Keratinocyte (primary cell): ENCODE results near the gene MROH7.

ENCODE experiments used
- CTCF ChIP-seq, 3 experiments: IDR thresholded peaks in 1 of 3; conservative IDR thresholded peaks in 1 of 3; optimal IDR thresholded peaks in 1 of 3; 2 replicates in 2 of 3; 3 replicates in 1 of 3; pipeline versions ENCODE3 to v1.5.1; 2011; ENCODE audit warnings: low read length in 3 of 3, mild to moderate bottlenecking in 3 of 3, moderate library complexity in 2 of 3, control low read depth in 1 of 3, inconsistent platforms in 1 of 3; ENCODE audit not compliant: insufficient read depth in 2 of 3; ENCODE audit errors: extremely low read depth in 1 of 3
- EZH2 ChIP-seq: IDR thresholded peaks from one replicate; pipeline ENCODE4 v1.6.1; 2012; ENCODE audit warnings: inconsistent platforms, mild to moderate bottlenecking, low read length, moderate library complexity

GRCh38 chr1:54703471-54703870 lies 61.9 kb downstream of the MROH7 start:
- TF ChIP-seq CTCF (optimal IDR thresholded peaks at IDR 0.05 in 1 of 3, IDR thresholded peaks at IDR 0.05 in 1 of 3, conservative IDR thresholded peaks at IDR 0.05 in 1 of 3; ENCODE audit: extremely low read depth in 1 of 3, insufficient read depth in 2 of 3, low read length in 3 of 3), result no peak
- TF ChIP-seq EZH2, result no peak
